HG03280 (cell line): ENCODE measurements around the gene PDPK1.
A peak's percentile ranks its signal among the peaks of the same experiment; 100 is the strongest.

ENCODE experiments used
- ATAC-seq: cut with Tn5 transposase; IDR thresholded peaks from one replicate; pipeline ENCODE4 v1.9.1; 2021; ENCODE audit warnings: mild to moderate bottlenecking, moderate library complexity; ENCODE audit not compliant: unreplicated experiment

The PDPK1 gene

GRCh38 chr16:2507052-2507659, 30.7 kb upstream of the PDPK1 start:
- ATAC-seq, result no peak

GRCh38 chr16:2507665-2508064, 30.2 kb upstream of the PDPK1 start:
- ATAC-seq, result no peak

- no peak for ATAC-seq
Observed at GRCh38 chr16:2508722-2509400, 29.0 kb upstream of the PDPK1 start.

- ATAC-seq, result no peak
Observed at GRCh38 chr16:2511128-2511800, 26.6 kb upstream of the PDPK1 start.

GRCh38 chr16:2511996-2512734, 25.7 kb upstream of the PDPK1 start:
- ATAC-seq, result no peak

- ATAC-seq, result no peak
Observed at GRCh38 chr16:2512735-2513404, 25.0 kb upstream of the PDPK1 start.

GRCh38 chr16:2513405-2514332, 24.2 kb upstream of the PDPK1 start, which contains the start of gene ATP6V0C:
TSS of gene ATP6V0C (plus strand) at chr16:2513952. CDS start at chr16:2514104, 152 bp downstream.
- peak; percentile 78 for ATAC-seq

- ATAC-seq, result no peak
Observed at GRCh38 chr16:2514333-2515179, 23.3 kb upstream of the PDPK1 start.

GRCh38 chr16:2515180-2515851, 22.5 kb upstream of the PDPK1 start:
- ATAC-seq, result no peak

GRCh38 chr16:2516391-2517240, 21.2 kb upstream of the PDPK1 start:
- no peak for ATAC-seq

GRCh38 chr16:2517954-2518605, 19.7 kb upstream of the PDPK1 start:
- ATAC-seq, result no peak

GRCh38 chr16:2518823-2519710, 18.8 kb upstream of the PDPK1 start:
- ATAC-seq, result no peak

- no peak for ATAC-seq
Observed at GRCh38 chr16:2519711-2520080, 18.1 kb upstream of the PDPK1 start.

- peak; percentile 47 for ATAC-seq
Observed at GRCh38 chr16:2520097-2520783, 17.6 kb upstream of the PDPK1 start, which contains the start of gene AMDHD2. TSS of gene AMDHD2 (plus strand) at chr16:2520371. CDS start at chr16:2520459, 88 bp downstream.
